Ovary (tissue), 9 donors: ENCODE data around the gene SPINK2. TPM values are rescaled to one million over a fixed set of nuclear protein-coding genes. Genes with fewer than 3 reads are reported as not detected.

Source experiments
- DNase-seq, 5 donors: peaks; one replicate each; pipeline ENCODE4 v3.0.0-alpha.2; 2019 to 2020
- H3K27ac ChIP-seq, 2 donors: fragments of 200-600 bp; one replicate each; pipeline versions ENCODE4 v1.5.1 to v1.8.0; 2019 to 2022
- H3K27me3 ChIP-seq: fragments of 200-600 bp; one replicate; pipeline ENCODE4 v1.8.0; 2022
- H3K36me3 ChIP-seq: fragments of 200-600 bp; sonication (generic); one replicate; pipeline ENCODE4 v1.5.1; 2019
- H3K4me1 ChIP-seq: one replicate; pipeline ENCODE4 v1.8.1; 2013; ENCODE audit warnings: mild to moderate bottlenecking, moderate library complexity; ENCODE audit not compliant: insufficient read depth
- H3K4me3 ChIP-seq: fragments of 200-600 bp; sonication (generic); one replicate; pipeline ENCODE4 v1.5.1; 2017
- H3K9me3 ChIP-seq, 2 donors: fragments of 200-600 bp in 1 of 2; sonication (generic) in 1 of 2; one replicate each; pipeline versions ENCODE4 v1.5.1 to v1.8.1; 2013 to 2019; ENCODE audit warnings: mild to moderate bottlenecking in 1 of 2, moderate library complexity in 1 of 2
- EP300 ChIP-seq: sonication (generic); formaldehyde crosslinking; IDR thresholded peaks from one replicate; pipeline ENCODE4 v1.6.1; 2017; ENCODE audit warnings: antibody characterized with exemption
- POLR2A ChIP-seq: fragments of 450-650 bp; IDR thresholded peaks from one replicate; pipeline ENCODE4 v1.6.1; 2017; ENCODE audit warnings: antibody characterized with exemption, mild to moderate bottlenecking, moderate library complexity
- WGBS, 3 donors: extraction: QIAGEN DNeasy Blood & Tissue Kit in 1 of 3; methylation state at CpG; one replicate each; pipeline versions ENCODE4 v1.1.5 to v1.1.7; 2013 to 2017; 5-methylcytosine and 5-hydroxymethylcytosine counted together
- intact Hi-C, 4 donors: fragments of 100-400 bp; cut with DNase I; formaldehyde crosslinking; loops; one replicate each; pipeline versions ENCODE4 v1.11.0 to v1.15.1; 2022 to 2023
- polyA plus RNA-seq, 2 donors: library from polyadenylated mRNA; stranded (reverse); fragments of 200-250 nt in 1 of 2; fragments of 350-450 nt in 1 of 2; fragmentation: Illumina TruSeq in 1 of 2; extraction: RNeasy Lipid Tissue Mini Kit (QIAGEN cat#74804) in 1 of 2; gene quantifications; one replicate each; pipeline ENCODE4 v1.2.3, GENCODE V29; 2013 to 2014
- total RNA-seq, 7 donors: library from RNA; depleted of rRNA in 2 of 7; stranded (reverse); fragments of >200 nt in 2 of 7; fragmentation: NEBNext Ultra II Directional in 3 of 7; extraction: Animal tissue kit (Norgen Biotek cat#: 25700) in 3 of 7; gene quantifications; one replicate each; pipeline versions ENCODE4 v1.1.0 to v1.2.4, GENCODE V29; 2016 to 2023
- TF ChIP-seq, protein P1 (sequence below), 3 donors: fragments of 450-650 bp in 2 of 3; fragments of 200-600 bp in 1 of 3; IDR thresholded peaks; one replicate each; pipeline versions ENCODE4 v1.5.1 to v1.8.0; 2016 to 2022; ENCODE audit warnings: antibody characterized with exemption in 3 of 3, mild to moderate bottlenecking in 1 of 3
- donor health status: DM: no; HTN: no; CAD: no; lungs with moderate emphysema.
- donor health status: DM: no; HTN: no; CAD: no.
- donor health status: Bipolar disorder and iron deficiency.
- donor health status: DM: yes; HTN: yes; CAD: no.
- donor health status: DM: no; HTN: no; CAD: no.
- donor health status: DM: yes; HTN: yes; CAD: no.

Gene SPINK2
- total and polyA plus RNA-seq, 9 donors, result 0.42 to 0.62 (median 0.60) TPM; not detected in 6

DNA sequence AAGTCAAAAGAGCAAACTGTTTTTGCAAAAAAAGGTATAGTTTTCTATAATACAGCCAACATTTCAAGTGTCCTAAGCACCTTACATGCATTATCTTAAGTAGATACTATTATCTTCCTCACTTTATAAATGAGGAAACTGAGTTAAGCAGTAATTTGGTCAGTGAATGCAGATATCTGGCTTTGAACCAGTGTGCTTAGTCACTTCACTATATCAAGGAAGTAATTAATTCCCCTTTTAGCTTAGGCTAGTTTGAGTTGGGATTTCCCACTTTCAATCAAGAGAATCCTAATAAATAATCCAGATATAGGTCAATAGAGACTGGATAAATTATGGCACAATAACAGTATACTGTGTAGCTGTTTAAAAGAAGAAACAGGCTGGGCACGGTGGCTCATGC lies 14.8 kb downstream of the SPINK2 start:
- WGBS, 3 donors, result 67 to 83% (median 68%) methylated on average over 1 of the region's 1 CpG
- Histone ChIP-seq H3K4me1 (no peaks in the 10 kb centered on the region), H3K36me3 (no peaks in the 10 kb centered on the region), H3K27me3 (no peaks in the 10 kb centered on the region), H3K4me3 (no peak overlapping the region), H3K9me3 (no peaks in the 10 kb centered on the region), H3K27ac (no peak overlapping the region)
- intact Hi-C loops, result loop anchor here in 1 of 4 donors (10.0 kb wide), 1 partner anchor 252 kb away; no protein-coding TSS in a partner anchor
- DNase-seq, result no peak
- TF ChIP-seq, protein P1, sequence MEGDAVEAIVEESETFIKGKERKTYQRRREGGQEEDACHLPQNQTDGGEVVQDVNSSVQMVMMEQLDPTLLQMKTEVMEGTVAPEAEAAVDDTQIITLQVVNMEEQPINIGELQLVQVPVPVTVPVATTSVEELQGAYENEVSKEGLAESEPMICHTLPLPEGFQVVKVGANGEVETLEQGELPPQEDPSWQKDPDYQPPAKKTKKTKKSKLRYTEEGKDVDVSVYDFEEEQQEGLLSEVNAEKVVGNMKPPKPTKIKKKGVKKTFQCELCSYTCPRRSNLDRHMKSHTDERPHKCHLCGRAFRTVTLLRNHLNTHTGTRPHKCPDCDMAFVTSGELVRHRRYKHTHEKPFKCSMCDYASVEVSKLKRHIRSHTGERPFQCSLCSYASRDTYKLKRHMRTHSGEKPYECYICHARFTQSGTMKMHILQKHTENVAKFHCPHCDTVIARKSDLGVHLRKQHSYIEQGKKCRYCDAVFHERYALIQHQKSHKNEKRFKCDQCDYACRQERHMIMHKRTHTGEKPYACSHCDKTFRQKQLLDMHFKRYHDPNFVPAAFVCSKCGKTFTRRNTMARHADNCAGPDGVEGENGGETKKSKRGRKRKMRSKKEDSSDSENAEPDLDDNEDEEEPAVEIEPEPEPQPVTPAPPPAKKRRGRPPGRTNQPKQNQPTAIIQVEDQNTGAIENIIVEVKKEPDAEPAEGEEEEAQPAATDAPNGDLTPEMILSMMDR (IDR thresholded peaks at IDR 0.05), result no peak
- no peak for TF ChIP-seq EP300
- TF ChIP-seq POLR2A, result no peak

DNA sequence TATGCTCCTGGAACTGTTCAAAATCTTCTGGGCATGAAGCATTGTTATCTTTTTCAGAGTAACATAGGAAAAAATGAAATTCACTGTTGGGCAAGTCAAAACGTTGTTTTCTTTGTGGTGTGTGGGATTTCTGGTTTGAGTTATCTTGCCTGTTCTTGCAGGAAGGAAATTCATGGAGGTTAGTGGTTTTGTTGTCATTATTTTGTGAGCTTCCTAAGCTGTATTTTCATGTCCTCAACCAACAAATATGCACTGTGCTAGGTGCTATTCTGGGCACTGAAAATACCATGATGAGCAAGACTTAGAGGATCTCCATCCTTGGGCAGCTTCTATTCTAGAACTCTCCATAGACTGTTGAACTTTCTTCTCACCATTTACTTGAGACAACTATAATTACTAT lies 16.9 kb downstream of the SPINK2 start:
- 13 to 25% (median 17%) methylated on average over 1 of the region's 1 CpG for WGBS, 3 donors
- TF ChIP-seq, protein P1 (IDR thresholded peaks at IDR 0.05), result no peak
- TF ChIP-seq EP300, result no peak
- no peak for TF ChIP-seq POLR2A
- Histone ChIP-seq H3K4me1 (no peaks in the 10 kb centered on the region), H3K36me3 (no peaks in the 10 kb centered on the region), H3K27ac (no peak overlapping the region), H3K9me3 (no peaks in the 10 kb centered on the region), H3K27me3 (no peaks in the 10 kb centered on the region), H3K4me3 (no peak overlapping the region)
- intact Hi-C loops, result loop anchor here in 2 of 4 donors (5.0 to 10.0 kb wide), 2 partner anchors 227 to 250 kb away; no protein-coding TSS in a partner anchor
- DNase-seq, result no peak

GRCh38 chr4:56803471-56803870 lies 18.0 kb downstream of the SPINK2 start:
- intact Hi-C loops, result loop anchor here in 2 of 4 donors (5.0 to 10.0 kb wide), 2 partner anchors 226 to 249 kb away; no protein-coding TSS in a partner anchor
- TF ChIP-seq EP300 (no peak), POLR2A (no peak)
- TF ChIP-seq, protein P1 (IDR thresholded peaks at IDR 0.05), result no peak
- H3K4me1 ChIP-seq, result no peaks in the 10 kb centered on the region
- no peak overlapping the region for H3K4me3 ChIP-seq
- WGBS, 3 donors, result 19 to 36% (median 23%) methylated on average over 2 of the region's 2 CpGs
- no peak overlapping the region for H3K27ac ChIP-seq
- no peaks in the 10 kb centered on the region for H3K27me3 ChIP-seq
- no peaks in the 10 kb centered on the region for H3K9me3 ChIP-seq
- no peak for DNase-seq
- no peaks in the 10 kb centered on the region for H3K36me3 ChIP-seq

GRCh38 chr4:56799824-56800756 lies 21.4 kb downstream of the SPINK2 start:
- intact Hi-C loops, result loop anchor here in 2 of 4 donors (5.0 to 10.0 kb wide), 2 partner anchors 223 to 245 kb away; no protein-coding TSS in a partner anchor
- H3K4me1 ChIP-seq, result no peaks in the 10 kb centered on the region
- H3K9me3 ChIP-seq, result no peaks in the 10 kb centered on the region
- H3K4me3 ChIP-seq, result peak overlapping the region; percentile 57
- no peaks in the 10 kb centered on the region for H3K36me3 ChIP-seq
- DNase-seq, result peak; percentile 74 to 85 (median 81)
- H3K27ac ChIP-seq, result peak overlapping the region in 1 of 2 donors; percentile 61
- no peaks in the 10 kb centered on the region for H3K27me3 ChIP-seq
- no peak for TF ChIP-seq EP300
- TF ChIP-seq POLR2A, result no peak
- TF ChIP-seq, protein P1 (IDR thresholded peaks at IDR 0.05), result peak; percentile 68 to 74 (median 73)
- 7% methylated on average over 19 of the region's 19 CpGs for WGBS, 3 donors
